Measurements from ENCODE around the gene APLP2. TPM values are rescaled to one million over a fixed set of nuclear protein-coding genes. Genes with fewer than 3 reads are reported as not detected.

The APLP2 gene
- total and polyA plus RNA-seq, 2 of the 13 experiments (the other 11 are each of a cell fraction or from before 2014, with no cell fraction given), result 315 to 594 TPM

GRCh38 chr11:130129922-130130321 lies 60.2 kb downstream of the APLP2 start (continued):
- TF ChIP-seq ZNF20 (CRISPR knock-in tag; IDR thresholded peaks at IDR 0.05), result no peak
- TF ChIP-seq ZNF737 (CRISPR knock-in tag; IDR thresholded peaks at IDR 0.05; ENCODE audit: borderline replicate concordance), result no peak
- TF ChIP-seq BCL6 (CRISPR knock-in tag; IDR thresholded peaks at IDR 0.05), result peak; percentile 28; the same call in 1 of the 2 replicates
- TF ChIP-seq BHLHE40 (IDR thresholded peaks at IDR 0.05; ENCODE audit: low read length), result no peak
- TF ChIP-seq ZNF670 (CRISPR knock-in tag; IDR thresholded peaks at IDR 0.05; ENCODE audit: borderline replicate concordance), result no peak
- TF ChIP-seq GMEB2 (CRISPR knock-in tag; IDR thresholded peaks at IDR 0.05; ENCODE audit: low read depth), result no peak
- TF ChIP-seq LBX2 (CRISPR knock-in tag; IDR thresholded peaks at IDR 0.05; ENCODE audit: borderline replicate concordance), result no peak
- TF ChIP-seq SP2 (CRISPR knock-in tag; IDR thresholded peaks at IDR 0.05), result no peak
- no peak for TF ChIP-seq ZBTB37 (CRISPR knock-in tag; IDR thresholded peaks at IDR 0.05)
- no peak for TF ChIP-seq RFXANK (CRISPR knock-in tag; IDR thresholded peaks at IDR 0.05)
- no peak for TF ChIP-seq ZBTB1 (CRISPR knock-in tag; IDR thresholded peaks at IDR 0.05; ENCODE audit: borderline replicate concordance)
- TF ChIP-seq XBP1 (CRISPR knock-in tag; IDR thresholded peaks at IDR 0.05), result no peak
- TF ChIP-seq HNRNPLL (IDR thresholded peaks at IDR 0.05; ENCODE audit: low read depth, low read length, poor library complexity, severe bottlenecking), result no peak
- no peak for TF ChIP-seq ZNF326 (CRISPR knock-in tag; IDR thresholded peaks at IDR 0.05; ENCODE audit: borderline replicate concordance)
- TF ChIP-seq PLRG1 (conservative IDR thresholded peaks at IDR 0.05), result no peak
- no peak for TF ChIP-seq TCF7L2 (IDR thresholded peaks at IDR 0.05; ENCODE audit: low read depth, low read length)
- peak; percentile 55; the same call in 1 of the 2 replicates for TF ChIP-seq TFDP2 (CRISPR knock-in tag; IDR thresholded peaks at IDR 0.05)
- no peak for TF ChIP-seq CBX2 (IDR thresholded peaks at IDR 0.05; ENCODE audit: low read depth, low read length)
- no peak for TF ChIP-seq CBX2 (CRISPR knock-in tag; IDR thresholded peaks at IDR 0.05; ENCODE audit: low read depth)
- no peak for TF ChIP-seq KDM1A (CRISPR knock-in tag; IDR thresholded peaks at IDR 0.05)
- no peak for TF ChIP-seq KDM4B (CRISPR knock-in tag; IDR thresholded peaks at IDR 0.05)
- TF ChIP-seq RNF2 (conservative IDR thresholded peaks at IDR 0.05; ENCODE audit: low read depth), result no peak
- TF ChIP-seq ZNF460 (CRISPR knock-in tag; IDR thresholded peaks at IDR 0.05; ENCODE audit: borderline replicate concordance), result no peak
- no peak for TF ChIP-seq HNF1B (CRISPR knock-in tag; IDR thresholded peaks at IDR 0.05)
- no peak for TF ChIP-seq HIC2 (CRISPR knock-in tag; IDR thresholded peaks at IDR 0.05; ENCODE audit: low read depth)
- TF ChIP-seq ZKSCAN1 (IDR thresholded peaks at IDR 0.05; ENCODE audit: low read length), result no peak

Data from HepG2 (cell line).